Measurements from ENCODE around the gene SH3GLB2.
"Not testable (repeated sequence)": the region's sequence is repeated elsewhere in the genome, so short reads cannot be mapped to it uniquely, and the experiment has no call there.

The SH3GLB2 gene

GRCh38 chr9:128998462-128998861 lies 29.7 kb downstream of the SH3GLB2 start:
- no peak for DNase-seq (ENCODE audit: low read depth in 2 of 2)

- DNase-seq (ENCODE audit: low read depth in 2 of 2), result no peak
Observed at GRCh38 chr9:128995791-128996190, 32.3 kb downstream of the SH3GLB2 start.

- DNase-seq (ENCODE audit: low read depth in 2 of 2), result no peak
Observed at GRCh38 chr9:128992995-128993394, 35.1 kb downstream of the SH3GLB2 start.

- no peak for DNase-seq (ENCODE audit: low read depth in 2 of 2)
Observed at GRCh38 chr9:128987805-128988204, 40.3 kb downstream of the SH3GLB2 start.

GRCh38 chr9:128986671-128987070 lies 41.5 kb downstream of the SH3GLB2 start:
- no peak for DNase-seq (ENCODE audit: low read depth in 2 of 2)

GRCh38 chr9:128983536-128983935 lies 44.6 kb downstream of the SH3GLB2 start:
- DNase-seq (ENCODE audit: low read depth in 2 of 2), result no peak

- no peak for DNase-seq (ENCODE audit: low read depth in 2 of 2)
Observed at GRCh38 chr9:128979111-128979510, 49.0 kb downstream of the SH3GLB2 start.

- DNase-seq (ENCODE audit: low read depth in 2 of 2), result no peak
Observed at GRCh38 chr9:128972956-128973355, 55.2 kb downstream of the SH3GLB2 start.

GRCh38 chr9:128969491-128969890 lies 58.6 kb downstream of the SH3GLB2 start:
- DNase-seq (ENCODE audit: low read depth in 2 of 2), result no peak

- DNase-seq (ENCODE audit: low read depth in 2 of 2), result not testable (repeated sequence)
Observed at GRCh38 chr9:128961403-128961802, 66.7 kb downstream of the SH3GLB2 start.

Measured in stimulated activated CD4-positive, alpha-beta T cell treated with anti-CD3 and anti-CD28 coated beads, Interleukin-12 subunit alpha, Interleukin-12 subunit beta, amount 100 ng/mL, for 24 hours (primary cell).